CMK (cell line): ENCODE measurements around the gene ELMO1.

Experiments
- DNase-seq: peaks from one replicate; pipeline ENCODE4 v3.0.0-alpha.2; 2010; ENCODE audit warnings: low read depth

ELMO1 gene

DNA sequence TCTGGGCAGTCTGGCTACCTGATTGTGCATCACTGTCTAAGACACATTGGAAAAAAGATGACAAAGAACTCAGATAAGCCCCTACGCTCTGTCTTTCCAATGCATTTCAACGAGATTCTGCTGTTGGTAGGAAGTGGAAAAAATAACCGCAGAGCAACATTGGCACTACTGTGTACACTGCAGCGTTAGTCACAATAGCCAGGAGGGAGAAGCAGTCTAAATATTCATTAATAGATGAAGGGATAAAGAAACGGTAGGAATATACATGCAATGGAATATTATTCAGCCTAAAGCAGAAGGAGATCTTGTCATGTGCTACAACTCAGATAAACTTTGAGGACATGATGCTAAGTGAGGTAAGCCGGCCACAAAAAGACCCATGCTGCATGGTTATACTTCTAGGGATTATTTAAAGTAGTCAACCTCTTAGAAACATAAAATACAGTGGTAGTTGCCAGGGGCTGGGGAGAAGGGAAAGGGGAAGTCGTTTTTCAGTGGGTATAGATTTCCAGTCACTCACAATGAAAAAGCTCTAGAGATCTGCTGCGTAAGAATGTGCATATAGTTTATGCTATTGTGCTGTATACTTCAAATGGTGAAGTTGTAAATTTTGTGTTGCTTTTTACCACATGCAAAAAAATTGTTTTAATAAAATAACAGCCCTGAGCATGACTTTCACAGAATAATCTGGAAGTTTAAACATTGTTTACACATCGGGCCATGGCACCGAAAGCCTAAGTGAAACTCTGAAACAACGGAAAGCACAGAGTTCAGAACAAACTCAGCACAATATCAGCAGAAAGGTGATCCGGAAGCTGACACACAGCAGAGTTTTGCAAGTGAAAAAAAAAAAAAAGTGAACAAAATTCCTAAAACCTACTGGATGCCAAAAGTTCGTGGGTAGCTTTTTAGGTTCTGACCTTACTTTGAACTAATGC, 40.1 kb downstream of the ELMO1 start:
- DNase-seq = no peak

DNA sequence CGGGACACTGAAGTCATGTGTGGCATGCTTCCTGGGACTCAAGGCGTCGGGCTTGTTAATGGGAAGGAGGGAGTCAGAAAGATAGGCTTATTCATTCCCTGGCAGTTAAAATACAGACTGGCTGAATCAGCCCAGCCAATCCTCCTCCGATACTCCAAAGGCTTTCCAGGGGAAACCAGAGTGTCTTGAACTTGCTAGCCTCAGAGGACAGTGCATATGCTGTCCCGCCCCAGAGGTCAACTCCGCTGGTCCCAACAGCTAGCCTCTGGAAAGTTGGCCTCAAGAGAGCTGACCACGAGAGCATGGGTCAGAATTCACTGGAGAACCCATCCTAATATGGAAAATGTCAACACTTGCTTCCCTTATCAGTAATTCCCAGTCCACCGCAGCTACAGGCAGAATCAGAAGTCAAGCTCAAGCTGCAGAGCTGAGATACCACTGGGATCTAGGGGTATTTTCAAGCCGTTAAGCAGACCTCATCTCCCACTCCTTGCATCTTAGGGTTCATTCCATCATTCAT, 43.0 kb downstream of the ELMO1 start:
- peak; percentile 88 for DNase-seq

DNA sequence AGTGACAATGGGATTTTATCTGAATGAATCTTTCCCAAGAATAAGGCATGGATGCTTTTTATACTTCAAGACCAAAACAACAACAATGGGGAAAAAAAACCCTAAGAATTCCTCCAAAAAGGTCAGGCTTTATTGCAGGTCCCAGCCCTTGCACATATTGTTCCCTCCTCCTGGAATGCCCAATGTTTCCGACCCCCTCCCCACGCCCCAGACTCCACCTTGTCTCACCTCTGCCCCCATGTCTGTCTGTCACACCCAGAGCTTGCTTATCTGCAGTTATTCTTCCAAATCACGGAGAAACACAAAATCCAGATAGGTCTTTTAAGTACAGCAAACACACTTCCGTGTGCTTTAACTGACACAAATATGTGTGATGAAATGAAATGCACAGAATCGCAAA, 43.5 kb downstream of the ELMO1 start:
- DNase-seq = no peak

DNA sequence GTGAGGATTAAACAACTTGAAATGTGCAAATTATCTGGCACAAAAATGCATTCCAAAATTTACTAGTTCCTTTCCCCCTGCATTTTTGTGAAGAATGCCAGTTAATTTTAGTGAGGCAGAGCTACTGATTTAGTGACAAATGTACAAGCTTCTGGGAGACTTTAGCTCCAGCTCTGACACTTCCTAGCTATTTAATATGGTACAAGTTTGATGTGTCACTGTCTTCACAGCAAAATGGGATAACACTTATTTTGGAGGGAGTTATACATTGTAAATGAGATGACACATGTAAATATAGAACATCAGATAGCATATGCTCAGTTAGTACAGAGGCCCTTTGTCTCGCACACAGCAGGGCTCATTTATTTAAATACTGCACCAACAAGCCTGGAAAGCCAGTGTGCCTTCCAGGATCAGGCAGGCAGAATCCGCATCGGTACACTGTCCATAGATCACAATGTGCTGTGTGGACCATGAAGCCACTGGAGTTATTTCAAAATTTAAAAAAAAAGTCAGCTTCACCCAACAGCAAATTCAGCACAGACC, 48.7 kb downstream of the ELMO1 start:
- no peak for DNase-seq

DNA sequence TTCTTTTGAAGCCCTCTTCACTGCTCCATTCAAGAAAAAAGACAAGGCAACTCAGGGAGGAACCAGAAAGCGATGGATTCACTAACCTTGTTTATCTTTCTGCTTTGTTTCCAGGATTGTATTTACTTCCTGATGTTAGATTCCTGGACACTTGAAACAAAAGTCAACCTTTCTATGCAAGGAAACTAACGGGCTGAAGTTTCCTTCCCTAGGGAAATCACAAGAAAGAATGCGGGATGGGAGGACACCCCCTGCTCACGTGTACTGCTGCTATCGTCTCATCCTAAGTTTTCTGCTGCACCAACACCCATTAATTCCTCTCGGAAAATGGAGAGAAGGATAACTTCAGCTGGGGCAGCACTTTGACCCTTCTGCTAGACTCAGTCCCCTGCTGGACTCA, 50.3 kb downstream of the ELMO1 start:
- no peak for DNase-seq

DNA sequence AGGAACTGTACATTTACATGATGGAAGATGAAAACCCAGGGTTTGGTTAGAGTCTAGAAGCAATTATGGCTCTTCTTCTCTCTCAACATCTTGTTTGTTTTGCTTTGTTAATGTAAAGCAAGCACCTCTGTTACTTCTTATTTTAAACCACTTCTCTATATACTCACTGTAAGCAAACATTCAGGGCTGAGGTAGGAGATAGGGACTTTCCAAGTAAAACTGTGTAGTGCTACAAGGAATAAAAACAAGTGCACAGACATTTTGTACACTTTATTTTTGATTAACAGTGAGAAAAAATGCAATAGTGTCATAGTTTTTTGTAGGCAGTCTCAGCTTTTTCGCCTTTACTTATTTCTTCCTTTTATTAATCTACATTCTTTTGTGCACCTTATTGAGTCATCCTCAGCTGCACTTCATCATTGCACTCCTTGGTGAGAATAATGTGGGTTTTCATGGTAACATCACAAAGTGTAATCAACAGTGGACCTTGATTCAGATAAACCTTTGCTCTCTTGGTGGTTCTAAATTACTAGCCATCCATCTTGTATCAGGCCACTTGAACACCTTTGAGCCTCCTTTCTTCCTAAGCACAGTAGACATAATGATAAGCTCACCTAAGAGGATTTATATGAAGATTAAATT, 52.9 kb downstream of the ELMO1 start:
- DNase-seq = no peak

DNA sequence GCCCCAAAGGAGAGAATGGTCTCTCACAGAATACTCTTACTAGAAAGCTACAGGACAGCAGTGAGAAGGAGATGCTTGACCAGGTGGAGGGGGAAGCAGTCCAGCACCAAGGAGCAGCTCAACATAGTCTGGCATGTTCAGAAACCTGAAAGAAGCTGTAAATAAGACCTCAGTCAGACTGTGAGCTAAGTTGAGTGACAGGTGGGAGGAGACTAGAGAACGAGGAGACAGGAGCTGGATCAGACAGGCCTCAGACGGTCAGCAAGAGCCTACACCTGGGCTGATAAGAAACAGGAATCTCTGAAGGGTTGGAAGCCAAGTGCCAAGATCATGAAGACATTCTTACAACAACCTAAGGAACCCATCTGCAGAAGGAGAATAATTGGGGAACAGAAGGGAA, 54.5 kb downstream of the ELMO1 start:
- DNase-seq = no peak

DNA sequence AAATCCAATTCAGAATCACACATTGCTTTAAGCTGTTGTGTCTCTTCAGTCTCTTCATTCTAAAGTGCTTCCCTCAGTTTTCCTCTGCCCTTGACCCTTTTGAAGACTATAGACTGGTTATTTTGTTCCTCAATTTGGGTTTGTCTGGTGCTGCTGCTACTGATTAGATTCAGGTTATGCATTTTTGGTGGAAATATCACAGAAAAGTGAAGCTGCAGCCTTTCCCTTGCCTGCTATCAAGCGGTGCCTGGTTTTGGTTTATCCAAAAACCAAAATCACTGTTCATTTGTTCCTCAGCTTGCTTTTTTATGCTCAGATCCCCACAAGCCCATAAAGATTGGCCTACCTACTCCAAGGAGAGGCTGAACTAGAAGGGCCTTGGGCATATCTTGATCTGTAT, 55.2 kb downstream of the ELMO1 start:
- no peak for DNase-seq

DNA sequence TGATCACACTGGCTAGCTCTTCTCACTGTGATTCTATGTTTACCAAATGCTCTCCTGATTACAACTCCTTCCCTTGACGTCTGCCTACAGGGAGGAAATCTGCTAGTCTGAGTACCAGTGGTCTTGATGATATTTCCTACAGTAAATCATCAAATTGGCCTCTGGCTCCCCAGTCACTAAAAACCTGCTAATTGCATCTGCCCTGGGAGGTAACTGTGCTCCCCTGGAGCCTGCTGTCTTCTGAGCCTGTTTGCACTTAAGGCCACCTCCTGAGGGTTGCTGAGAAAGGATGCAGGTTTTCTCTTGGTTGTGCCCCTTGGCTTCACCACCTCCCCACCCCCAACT, 56.0 kb downstream of the ELMO1 start:
- no peak for DNase-seq

DNA sequence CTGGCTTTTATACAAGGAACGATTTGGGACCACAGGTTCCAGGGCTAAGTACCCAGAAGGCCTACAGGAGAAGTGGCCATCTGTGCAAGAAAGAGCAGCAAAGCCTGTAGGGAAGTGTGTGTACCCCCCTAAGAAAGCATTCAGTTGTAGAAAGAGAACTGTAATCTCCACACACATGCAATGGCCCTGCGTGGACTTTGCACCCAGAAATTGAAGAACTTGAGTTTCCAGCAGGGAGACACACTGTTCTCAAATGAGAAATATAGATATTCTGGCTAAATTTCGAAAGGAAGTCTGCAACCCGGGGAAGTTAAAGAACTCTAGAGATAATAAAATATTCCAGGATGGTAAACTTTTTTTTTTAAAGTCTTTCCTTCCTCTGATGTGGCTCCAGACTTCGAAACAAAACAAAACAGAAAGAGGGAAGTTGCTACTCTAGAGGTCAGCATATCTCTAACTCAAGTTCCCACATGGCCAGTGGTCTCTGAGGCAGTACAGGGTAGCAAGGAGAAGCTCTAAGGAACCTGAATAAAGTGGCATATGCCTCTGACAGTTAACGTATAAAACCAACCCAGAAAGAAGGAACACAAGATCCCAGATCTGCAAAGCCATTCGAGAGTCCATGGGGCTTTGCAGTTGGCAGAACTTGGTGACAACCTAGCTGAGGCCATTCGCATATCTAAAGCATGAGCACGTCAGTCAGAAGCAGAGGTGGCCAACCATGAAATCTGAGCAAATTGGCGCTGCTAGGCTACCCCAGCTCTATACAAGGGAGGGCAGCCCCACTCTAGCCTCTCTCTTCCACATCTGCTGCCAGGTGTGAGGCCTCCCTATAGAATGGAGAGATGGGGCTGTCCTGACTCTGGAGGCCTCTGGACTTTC, 56.6 kb downstream of the ELMO1 start:
- DNase-seq = no peak

DNA sequence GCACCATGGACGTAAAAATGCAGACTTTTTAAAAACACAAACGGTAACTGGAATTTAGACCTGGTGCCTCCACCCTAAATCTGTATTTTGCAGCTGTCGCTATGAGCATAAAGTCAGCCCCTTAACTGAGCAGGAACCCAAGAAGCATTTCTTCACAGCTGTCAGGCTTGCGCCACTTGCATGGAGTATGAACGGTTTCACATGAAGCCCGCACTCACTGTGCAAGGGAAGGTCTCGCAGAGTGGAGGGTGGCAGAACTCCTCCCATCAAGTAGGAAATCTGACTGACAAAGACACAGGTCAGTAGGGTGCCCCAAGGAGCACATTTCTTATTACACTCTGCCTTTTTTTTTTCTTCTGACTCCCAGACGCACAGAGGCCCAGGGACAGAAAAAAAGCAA, 58.5 kb downstream of the ELMO1 start:
- no peak for DNase-seq

DNA sequence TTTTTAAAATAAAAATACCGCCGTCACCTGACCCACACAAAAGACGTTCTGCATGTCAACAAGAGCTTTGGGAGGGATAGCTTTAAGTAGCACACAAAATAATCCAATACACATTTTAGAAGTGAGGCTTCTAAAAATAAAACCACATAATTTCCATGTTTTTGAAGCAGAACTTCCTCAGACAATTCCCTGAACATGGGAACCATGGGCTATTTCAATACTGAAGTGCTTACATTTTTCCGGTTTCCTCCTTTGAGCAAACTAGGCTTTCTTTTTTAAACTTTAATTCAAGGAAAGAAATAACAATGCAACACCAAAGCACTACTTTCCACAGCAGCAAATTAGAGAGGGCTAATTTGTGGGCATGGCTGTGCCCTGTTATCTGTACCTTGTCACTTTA, 59.9 kb downstream of the ELMO1 start:
- DNase-seq = no peak

DNA sequence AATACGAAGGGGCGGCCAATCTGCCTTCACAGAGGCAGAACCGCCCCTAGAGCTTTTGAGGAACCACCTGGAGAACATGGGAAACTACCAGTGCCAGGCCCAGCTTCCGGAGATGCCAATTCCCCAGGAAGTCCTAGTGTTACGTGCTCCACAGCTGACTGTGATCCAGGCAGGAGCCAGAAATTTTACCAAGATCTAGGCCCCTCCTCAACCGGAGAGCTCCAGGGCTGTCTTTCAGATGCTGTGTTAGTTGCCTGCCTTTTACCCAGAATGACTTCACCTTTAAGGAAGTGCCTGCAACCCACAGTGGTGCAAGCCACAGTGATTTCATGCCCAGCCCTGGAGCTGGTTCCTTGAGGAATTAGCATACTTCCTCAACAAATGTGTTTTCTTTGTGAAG, 62.9 kb downstream of the ELMO1 start:
- DNase-seq = no peak

DNA sequence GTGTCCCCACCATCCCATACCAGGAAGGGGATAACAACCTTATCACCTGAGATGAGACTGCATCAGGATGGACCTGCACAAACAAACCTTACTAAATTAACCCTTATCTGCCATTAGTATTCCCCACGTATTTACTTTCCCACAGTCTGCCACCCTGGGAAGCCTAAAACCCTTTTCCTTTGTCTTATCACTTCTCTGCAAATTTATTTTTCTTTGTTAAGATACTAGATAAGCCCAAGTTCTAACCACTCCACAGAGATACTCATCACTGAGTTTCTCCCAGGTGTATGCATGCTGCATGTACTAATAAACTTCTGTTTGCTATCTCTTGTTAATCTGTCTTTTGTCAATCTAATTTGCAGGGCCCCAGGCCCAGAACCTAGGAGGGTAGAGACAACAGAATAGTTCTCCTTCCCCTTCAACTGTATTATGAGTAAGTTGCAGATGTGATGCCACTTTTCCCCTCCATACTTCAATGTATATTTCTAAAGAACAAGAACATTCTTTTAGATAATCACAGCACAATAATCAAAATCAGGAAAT, 66.0 kb downstream of the ELMO1 start:
- peak; percentile 33 for DNase-seq

DNA sequence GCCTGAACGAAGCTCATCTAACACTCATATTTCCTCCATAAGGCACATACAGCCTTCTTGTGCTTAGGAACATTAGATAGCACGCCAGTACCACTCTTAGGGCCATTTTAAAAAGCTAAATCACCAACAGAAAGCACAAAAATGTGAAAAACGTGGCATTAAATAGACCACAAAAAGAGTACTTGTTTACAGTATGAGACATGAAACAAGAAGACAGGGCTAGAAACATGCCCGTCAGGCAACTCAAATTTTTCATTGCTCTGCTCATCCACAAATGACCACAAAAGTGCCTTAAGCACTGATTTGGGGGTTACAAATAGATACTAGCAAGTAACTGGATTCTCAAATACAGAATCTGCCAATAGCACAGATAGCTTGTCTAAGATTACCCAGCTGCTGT, 67.8 kb downstream of the ELMO1 start:
- DNase-seq = no peak

DNA sequence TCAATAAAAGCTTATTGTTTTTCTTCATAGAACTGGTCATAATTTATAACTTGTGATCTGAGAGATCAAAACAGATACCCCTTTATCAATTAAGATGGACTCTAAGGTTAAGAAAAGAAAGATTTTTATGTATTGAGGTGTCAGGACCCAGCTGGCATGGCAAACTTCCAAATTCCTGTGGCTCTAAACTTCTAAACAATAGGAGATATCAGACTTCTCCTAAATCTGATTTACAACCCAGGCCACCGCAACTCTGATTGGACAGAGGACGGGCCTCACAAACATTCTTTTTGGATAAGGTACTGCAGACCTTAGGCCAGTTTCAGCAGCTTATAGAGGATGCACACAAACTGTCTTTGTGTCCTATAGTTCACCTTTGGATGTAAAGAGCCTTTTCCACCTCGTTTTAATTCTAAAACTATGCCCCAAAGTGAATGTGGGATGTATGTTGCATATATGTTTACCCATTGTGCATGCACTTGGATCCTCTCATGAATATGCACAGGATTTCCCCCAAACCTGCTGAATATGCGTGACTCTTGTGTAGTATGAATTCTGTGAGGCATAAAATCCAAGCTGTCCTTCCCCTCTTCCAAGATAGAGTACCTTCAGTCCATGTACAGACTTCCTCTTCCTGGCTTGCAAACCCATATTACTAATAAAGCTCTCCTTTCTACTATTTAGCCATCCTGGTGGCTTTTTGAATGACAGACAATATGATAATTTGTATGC, 69.0 kb downstream of the ELMO1 start:
- DNase-seq = no peak

DNA sequence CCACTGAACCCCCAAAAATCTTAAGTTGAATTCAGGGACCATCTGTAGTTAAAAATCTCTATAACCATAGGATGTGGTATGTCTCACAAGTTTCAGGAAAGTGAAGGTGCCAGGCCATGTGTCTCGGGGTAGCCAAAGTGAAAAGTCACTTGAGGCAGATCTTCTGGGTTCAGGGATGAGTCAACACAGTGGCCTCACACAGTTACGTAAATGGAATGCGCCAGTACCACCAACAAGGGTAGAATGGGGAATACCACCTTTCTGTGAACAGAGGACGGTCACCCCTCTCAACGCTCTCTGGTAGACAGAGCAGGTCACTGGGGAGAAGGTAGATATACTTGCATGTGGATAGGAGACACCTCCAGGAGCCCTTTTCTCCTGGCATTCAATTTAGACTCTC, 71.4 kb downstream of the ELMO1 start:
- no peak for DNase-seq

DNA sequence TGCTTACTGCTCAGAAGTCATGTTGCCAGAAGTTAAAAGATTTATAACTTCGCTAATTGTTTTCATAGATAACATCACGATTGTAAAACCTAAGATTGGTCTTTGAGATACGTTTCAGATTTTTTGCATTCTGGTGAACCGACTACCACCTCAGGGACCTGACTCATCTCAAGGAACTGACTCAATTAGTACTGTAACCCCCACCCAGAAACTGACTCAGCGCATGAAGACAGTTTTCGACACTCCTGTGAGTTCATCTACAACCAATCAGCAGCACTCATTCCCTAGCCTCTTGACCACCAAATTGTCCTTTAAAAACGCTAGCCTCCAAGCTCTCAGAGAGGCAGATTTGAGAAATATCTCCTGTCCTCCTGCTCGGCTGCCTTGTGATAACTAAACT, 72.3 kb downstream of the ELMO1 start:
- DNase-seq = no peak

DNA sequence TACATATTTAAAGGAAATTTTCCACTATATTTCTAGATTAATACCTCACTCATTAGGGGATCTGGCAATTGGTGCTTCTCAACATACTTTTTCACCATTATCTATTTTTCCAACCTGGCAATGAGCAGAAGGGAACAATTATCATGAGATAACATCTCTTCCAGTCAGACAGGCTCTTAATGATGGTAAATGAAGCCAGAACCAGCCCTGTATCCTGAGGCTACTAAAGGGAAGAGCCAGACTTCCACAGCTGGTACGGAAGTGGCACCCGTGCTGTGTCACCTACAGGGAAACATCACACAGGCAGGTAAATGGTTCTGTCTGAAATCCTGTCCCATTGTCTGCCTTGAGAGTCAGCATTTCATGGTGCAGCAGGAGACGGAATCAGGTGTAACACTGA, 75.9 kb downstream of the ELMO1 start:
- no peak for DNase-seq

DNA sequence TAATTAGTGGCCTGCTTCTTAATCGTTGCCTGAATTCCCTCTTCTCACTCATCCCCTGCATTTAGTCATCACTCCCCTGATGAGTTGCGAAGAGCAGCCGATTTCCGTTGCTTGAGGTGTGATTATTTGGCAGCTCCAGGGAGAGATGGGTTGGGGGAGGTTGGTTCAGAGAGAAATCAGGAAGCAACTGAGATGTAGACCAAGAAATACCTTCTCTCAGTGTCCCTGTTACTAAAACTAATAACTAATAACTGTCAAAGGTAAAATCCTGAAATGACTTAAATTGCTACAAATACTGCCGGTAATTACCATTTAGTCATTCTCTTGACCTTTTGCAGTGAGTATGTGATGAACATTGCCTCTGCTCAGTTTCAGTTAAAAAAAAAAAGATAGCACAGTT, 76.9 kb downstream of the ELMO1 start:
- DNase-seq = no peak

DNA sequence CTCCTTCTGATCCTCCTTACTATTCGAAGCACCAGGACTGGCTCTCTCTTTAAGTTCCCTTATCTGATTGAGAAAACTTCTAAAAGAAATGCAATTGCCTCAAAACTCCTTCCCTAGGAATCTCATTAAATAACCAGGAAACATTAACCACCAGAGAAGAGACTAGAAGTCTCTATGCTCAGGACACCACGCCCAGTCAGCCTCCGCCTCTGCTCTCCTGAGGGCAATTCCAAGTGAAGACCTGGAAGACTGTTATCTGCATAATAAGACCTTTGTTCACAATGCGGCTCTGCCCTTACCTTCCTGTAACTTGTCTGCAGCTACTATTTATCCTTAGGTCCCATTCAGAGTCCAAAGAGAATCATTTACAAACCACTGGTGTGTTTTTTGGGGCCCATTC, 78.8 kb downstream of the ELMO1 start:
- DNase-seq = no peak
